ENCODE measurements around the gene CAMK2A.

The CAMK2A gene

DNA sequence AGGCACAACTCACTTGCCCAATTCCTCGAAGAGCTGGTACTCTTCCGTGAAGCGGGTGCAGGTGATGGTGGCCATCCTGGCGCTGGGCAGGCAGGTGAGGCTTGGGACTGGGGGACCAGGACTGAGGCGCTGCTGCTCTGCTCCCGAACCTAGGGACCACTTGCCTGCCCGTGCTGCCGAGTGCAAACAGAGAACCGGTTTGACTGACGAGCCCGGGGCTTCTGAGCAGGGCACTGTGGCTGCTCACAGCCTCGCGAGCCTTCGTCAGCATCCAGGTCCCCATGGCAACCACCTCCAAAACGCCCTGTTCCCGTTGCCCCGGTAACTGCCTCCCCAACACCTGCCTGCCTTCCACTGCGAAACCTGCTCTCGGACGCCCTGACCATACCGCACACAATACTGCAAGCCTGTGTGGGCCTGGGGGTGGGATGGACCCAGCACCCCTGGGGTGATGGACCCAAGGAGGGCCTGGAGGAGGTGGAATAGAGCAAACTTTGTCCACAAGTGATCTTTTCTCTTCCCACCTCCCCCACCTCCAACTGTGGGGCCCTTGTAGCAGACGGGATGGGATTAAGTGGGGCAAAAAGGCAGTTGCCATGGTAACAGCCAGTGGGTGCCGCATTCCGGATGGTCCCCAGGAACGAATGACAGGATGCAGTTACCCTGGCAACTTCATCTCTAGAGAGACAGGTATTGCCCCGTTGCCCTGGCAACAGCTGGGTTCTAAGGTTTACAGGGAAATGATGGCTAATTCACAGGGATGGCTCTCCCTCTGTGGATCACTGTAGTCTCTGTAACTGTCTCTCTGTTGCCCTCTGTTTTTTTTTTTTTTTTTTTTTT lies at the start of gene CAMK2A:
TSS of gene CAMK2A (minus strand) at position 223 of the 840 bp plus-strand sequence. CDS start at position 75, 148 bp downstream.
- no peak for DNase-seq

DNA sequence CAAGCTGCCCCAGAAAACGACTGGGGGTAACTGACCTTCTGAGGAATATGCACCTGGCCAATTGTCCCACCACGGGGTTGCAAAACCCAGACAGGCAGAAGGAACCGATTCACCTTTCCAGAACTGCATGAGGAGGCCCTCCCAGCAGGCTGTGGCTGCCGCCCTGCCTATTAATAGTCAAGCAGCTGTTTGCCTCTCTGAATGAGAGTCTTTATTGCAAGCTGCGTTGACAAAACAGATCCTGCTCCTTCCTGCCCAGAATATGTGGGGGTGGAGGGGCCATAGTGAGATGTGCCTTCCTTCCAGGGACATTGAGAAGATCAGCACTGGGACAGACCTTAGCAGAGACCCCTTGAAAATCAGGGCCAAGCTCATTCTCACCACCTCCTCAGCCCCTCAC lies 49.6 kb upstream of the CAMK2A start:
- no peak for DNase-seq

DNA sequence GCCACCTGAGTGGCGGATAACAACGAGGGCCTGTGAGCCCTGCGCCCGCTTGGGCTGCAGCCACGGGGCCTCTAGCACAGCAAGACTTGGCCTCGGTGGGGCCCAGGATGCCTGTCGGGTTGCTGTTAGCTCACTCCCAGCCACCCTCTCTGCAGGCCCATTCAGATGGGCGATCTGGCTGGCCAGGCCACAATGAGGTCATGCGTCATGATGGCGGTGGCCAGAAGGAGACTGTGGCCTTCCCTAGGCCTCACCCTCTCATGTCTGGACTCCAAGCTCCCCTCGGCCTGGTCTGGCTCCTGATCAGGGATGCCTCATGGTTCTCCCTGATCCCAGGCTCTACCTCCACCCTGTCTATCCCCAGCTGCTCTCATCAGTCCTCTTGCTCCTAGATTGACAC lies 49.0 kb upstream of the CAMK2A start:
- DNase-seq: no peak

DNA sequence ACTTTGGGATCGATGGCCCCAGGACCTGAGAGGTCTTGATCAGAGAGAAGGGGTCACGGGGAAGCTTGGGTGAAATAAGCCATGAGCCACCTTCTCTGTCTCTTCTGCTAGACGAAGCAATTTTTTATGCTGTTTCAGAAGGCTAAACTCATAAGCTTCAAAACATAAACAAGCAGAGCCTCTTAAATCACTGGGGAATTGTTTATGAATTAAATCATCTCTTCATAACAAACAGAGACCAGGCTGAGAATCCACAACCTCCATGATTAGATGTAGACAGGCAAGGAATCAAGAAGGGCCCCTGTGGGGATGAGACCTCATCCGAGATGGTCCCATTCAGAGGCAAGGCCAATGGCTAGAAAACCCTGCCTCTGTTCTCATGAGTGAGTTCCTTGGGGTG lies 46.2 kb upstream of the CAMK2A start:
- DNase-seq: no peak

DNA sequence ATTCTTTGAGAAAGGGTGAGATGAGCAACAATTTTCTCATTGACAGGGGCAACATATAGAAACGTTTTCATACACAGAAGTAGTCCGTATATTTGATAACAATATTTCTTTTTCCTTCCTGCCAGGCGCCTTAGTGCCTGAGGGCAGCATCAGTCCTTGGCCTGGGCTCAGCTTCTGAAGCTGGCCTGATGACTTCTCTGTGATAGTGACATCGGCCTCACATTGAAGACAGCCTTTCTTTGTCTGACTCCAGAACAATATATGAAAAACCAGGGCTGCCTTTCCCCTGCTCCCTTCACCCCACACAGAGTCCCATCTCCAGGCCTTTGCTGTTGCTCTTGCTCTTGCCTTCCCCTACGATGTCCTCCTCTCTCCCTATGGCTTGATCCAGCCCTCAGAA lies 43.8 kb upstream of the CAMK2A start:
- no peak for DNase-seq

DNA sequence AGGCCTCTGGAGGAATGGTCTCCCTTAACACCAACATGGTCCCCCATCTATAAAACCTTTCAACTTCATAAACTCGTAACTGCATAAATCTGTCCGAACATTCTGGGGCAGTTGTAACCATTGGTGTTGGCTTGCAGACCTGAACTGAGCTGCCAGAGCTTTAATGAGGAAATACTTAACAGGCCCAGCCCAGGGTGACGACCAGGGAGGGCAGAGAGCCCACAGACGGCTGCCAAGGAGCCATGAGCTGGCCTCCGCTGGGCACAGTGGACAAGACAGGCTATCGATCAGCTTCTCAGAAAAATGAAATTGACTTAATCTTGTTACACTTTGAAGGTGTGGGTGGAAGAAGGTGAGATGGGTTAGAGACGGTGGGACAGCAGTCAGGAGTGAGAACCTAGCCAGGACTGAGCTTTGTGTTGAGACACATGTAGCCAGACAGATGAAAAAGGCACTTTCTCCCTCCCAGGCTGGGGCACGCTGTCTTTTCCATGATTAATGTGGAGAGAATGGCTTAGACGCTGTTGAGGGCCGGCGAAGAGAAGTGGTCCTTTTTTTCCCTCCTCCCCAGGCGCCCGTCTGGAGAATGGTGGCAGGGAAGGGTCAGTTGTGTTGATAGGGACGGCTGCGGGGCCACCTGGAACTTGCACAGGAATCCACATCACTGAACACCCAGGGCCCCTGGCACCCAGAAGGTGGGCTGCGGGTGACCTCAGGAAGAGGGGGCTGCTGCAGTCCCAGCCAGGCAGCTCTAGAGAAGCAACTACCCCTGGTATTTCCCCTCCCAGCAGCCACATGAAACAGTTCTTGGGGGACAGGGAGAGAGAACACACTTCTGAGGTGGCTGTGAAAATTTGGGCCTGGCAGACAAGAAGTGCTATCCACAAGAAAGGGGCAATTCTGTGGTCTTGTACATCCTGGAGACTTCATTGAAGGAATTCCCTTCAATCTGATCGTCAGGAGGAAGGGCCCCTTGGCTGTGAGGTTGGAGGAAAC lies 40.6 kb upstream of the CAMK2A start:
- DNase-seq: no peak

DNA sequence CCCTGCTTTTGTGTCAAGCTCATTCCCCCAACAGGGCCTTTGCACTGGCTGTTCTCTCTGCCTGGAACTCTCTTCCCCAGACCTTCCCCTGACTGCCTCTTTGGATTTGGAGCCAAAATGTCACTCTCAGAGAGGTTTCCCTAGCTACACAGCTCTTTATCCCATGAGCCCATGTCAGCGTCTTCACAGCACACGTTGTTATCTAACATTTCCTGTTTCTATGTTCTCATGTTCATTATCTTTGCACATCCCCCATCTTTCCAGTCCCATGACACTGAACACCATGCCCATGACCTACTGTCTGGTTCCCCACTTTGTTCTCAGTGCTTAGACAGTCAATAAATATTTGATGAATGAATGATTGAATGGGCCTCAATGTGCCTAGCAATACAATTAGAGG lies 39.5 kb upstream of the CAMK2A start:
- no peak for DNase-seq

DNA sequence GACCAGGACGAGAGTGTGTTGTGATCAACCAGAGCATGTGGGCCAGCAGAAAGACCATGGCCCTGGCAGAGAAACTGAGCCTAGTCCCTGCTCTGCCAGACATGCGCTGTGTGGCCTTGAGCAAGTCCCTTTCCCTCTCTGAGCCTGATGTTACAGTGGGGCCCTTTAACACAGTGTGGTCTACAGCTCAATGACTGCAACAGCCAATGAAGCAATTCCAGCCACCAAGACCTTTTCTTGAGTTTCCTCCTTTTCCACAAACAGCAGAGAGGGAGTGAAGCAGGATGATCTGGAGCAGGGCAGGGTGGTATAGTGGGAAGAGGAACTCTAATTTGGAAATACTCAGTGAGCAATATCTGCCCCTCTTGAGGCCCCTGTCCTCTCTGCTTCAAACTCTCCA lies 38.9 kb upstream of the CAMK2A start:
- no peak for DNase-seq

DNA sequence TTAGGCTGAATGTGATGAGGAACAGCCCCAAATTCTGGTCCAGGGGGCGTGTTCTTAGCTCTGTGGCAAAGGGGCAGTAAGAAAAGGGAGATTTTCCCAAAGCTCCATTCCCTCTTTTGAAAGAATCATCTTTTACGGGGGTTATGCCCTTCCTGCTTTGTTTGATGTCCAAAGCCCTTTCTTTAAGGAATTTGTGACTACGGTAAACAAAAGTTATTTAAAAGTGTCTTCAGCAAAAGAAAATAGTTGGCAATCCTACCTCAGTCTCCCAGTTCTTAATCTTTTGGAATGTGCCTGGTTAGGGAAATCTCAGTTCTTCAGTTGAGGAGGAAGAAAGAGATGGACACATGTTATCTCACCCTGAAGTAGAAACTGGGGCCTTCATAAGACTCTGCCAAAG lies 37.6 kb upstream of the CAMK2A start:
- no peak for DNase-seq

DNA sequence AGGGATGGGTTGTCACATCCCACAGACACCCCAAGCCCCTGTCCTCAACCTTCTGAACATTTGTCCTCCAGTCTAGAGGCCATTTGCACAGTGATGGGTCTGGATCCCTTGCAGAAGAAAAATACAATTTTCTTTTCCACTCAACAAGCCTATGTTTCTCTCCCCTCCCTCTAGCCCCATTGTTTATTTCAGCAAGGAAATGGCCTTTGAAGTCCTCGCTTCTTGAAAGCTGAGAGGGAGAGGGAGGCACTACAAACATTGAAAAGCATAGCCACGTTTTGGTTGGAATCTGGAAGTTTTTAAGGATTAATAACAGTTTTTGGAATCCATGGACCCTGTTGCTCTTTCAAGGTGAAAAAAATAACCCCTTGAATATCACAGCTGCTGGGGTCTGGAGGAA lies 37.1 kb upstream of the CAMK2A start:
- no peak for DNase-seq

DNA sequence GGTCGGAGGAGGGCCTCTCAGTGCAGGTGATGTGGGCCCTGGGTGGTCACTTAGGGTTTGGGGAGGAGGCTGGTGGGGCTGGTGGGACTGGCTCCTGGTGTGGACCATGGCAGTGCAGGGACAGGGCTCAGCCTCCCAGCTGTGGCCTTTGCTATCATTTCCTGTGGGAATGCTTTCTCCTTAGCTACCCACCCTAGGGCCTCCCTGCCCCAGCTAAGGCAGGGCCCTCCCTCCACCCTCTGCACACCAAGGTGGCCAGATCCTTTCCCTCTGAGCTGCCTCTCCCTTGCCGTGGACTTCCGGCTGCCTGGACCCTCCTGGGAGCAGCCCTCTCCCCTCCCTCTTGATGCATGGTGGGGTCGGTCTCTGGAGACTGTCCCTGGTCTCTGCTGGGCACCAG lies 35.9 kb upstream of the CAMK2A start:
- no peak for DNase-seq

DNA sequence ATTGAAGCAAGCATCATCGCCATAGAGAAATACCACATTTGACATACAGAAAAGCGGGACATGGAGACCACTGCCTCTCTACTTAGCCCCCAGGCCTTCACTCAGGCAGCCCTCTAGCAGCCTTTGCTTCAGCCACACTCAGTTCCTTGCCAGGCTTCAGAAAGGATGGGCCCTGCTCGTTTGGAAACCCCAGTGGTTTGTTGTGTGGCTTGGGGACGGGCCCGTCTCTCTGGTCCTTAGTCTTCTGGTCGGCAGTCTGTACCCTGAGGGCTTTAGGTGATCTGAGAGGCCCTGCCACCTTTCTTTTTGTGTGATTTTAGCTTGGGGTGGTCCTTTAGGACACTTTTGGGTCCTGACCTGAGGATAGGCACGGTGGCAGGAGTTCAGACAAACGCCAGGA lies 34.2 kb upstream of the CAMK2A start:
- no peak for DNase-seq

DNA sequence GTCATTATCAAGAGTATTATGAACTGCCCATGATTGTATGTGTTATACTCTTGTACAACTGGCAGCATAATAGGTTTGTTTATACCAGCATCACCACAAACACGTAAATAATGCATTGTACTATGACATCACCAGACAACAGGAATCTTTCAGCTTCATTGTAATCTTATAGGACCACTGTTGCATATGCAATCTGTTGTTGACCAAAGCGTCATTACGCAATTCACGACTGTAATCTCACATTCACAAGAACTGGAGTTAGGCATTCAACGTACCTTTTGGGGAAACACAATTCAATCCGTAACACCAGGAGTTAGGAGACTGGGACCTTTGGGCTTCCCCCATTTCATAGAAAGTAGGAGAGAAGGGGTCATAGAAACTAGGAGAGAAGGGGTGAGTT lies 33.5 kb upstream of the CAMK2A start:
- no peak for DNase-seq

DNA sequence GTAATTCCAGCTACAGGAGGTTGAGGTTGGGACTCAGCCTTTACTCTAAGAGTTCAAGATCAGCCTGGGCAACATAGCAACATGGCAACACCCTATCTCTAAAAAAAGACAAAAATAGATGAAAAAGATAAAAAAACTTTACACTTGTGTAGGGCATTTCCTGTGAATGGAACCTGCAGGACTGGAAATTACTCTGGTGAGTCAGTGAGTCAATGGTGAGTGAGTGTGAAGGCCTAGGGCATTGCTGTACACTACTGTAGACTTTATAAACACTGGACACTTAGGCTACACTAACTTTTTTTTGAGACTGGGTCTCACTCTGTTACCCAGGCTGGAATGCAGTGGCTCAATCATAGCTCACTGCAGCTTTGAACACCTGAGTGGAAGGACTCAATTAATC lies 32.6 kb upstream of the CAMK2A start:
- DNase-seq: no peak

DNA sequence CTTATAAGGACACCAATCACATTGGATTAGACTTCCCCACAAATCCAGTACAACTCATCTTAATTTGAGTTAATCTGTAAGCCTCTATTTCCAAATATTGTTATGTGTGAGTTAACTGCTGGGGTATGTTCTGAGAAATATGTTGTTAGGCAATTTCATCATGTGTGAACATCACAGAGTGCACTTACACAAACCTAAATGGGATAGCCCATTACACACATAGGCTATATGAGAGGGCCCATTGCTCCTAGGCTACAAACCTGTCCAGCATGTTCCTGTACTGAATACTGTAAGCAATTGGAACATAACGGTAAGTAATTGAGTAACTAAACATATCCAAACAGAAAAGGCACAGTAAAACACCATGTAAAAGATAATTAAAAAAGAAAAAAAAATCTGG lies 32.2 kb upstream of the CAMK2A start:
- no peak for DNase-seq

DNA sequence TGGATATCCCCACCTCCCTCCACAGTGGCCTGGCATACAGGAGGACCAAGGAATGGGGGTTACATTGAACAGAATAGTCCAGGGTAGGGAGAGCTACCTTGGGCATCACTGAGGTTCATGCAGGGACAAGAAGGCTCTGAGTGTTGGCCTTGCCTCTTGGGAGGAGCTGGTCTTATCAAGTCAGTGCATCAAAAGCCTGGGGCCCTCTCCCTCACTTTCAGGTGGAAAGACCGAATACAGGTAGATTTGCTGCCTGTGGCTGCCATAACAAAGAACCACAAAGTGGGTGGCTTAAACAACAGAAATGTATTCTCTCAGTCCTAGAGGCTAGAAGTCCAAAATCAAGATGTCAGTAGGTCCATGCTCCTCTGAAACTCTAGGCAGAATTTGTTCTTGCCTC lies 31.6 kb upstream of the CAMK2A start:
- no peak for DNase-seq

DNA sequence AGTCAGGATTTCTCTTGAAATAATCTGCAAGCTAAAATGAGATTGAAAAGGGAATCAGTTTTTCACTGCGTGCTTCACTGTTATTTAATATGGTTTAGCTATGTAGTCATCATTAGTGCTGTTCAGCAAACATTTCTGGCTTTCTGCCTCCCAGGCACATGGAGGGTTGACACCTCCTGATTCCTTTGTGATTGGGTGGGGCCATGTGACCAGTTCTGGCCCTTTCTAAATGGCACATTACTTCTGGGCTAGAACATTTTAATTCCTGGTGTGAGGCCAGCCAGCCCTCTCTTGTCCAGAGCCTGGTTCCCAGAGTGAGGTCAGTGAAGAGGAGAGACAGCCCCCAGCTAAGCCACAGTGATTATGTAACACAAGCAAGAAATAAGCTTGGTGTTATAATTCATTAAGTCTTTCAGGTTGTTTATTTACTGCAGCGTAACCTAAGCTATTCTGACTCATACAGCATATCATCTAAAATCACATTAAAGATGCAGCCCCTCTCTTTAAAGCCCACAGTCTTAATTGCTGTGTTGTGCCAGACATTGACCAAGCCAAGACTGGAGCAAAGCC lies 30.6 kb upstream of the CAMK2A start:
- DNase-seq: no peak

DNA sequence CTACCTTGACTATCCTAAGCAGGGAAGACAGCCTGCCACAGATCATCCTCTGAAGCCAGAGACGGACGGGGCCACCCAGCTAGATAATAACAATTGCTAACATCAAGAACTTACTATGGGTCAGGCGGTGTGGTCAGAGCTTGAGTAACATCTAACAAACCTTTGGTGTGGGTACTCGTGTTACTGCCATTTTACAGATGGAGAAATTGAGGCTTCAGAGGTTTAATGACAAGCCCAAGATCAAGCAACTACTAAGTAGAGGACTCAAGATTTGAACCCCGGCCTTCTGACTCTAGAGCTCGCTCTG lies 29.9 kb upstream of the CAMK2A start:
- no peak for DNase-seq

DNA sequence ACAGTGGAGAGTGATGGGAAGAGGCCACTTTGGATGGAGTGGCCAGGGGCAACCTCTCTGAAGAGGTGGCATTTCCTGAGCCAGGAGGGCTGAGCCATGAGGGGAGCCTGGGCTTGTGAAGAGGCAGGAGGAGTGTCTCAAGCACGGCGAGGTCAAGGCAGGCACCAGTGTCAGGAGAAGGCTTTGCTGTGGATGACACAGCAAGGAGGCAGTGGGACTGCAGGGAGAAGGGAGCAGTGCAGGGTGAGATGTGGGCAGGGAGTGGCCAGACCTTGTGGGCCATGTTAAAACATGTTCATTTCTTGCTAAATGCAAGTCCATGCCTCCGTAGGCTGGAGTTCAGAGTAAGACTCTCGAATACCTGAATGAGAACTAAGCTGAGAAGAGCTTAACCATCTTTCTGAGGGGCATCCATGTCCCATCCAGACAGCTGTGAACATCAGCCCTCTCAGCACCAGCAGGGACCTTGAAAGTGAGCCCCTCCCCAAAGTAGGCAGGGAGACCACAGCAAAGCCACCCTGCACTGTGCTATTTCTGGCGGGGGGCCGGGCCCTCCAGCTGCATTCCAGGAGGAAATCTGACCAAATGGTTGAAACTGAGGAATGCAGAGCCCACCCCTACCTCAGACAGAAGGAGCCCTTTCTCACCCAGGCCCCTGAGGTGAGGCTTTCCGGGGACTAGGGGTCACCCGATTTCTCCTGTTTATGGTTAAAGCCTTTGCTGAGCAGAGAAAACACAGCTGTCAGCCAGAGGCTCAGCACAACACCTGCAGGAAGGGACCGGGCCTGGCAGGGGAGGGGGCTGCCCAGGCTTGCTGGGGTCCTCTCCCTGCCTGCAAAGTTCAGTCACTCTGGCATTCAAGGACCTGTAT lies 29.3 kb upstream of the CAMK2A start:
- DNase-seq: no peak

DNA sequence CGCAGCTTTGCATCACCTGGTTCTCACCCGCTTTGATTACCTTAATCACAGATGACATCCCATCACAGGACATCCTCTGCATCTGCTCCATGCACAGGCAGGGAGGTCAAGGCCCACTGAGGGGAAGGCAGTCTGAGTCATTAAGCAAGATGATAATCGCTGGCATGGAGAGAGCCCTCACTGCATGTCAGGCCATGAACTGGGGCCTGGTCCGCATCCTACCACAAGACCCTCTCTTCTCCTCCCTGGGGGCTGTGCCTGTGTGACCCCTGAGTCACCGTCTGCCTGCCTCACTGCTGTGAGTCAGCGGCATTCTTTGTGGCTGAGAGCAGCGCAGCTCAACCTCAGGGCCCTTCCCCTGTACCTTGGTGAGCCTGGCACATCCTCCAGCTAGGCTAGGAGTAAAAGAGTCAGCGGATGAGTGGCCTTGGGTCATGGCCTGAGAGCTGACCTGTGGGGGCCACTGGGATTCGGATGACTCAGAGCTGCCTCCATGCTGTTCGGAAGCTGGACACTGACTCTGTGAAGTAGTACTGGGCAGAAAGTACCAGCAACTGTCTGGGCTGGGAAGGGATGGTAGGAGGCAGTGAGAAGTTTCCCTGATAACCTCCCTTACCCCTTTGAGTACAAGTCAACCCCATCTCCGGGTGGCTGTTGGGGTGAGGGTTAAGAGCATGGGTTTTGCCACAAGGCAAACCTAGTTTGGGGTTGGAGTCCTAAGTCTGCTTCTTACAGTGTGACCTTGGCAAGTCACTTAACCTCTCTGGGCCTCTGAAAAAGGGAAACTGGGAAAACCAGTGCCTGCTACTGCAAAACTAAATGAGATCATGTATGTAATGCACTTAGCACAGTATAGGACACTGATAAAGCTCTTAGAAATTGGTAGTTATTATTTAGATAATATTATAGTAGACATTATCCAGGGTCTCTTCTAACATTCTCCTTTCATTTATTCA lies 27.8 kb upstream of the CAMK2A start:
- DNase-seq: no peak

DNA sequence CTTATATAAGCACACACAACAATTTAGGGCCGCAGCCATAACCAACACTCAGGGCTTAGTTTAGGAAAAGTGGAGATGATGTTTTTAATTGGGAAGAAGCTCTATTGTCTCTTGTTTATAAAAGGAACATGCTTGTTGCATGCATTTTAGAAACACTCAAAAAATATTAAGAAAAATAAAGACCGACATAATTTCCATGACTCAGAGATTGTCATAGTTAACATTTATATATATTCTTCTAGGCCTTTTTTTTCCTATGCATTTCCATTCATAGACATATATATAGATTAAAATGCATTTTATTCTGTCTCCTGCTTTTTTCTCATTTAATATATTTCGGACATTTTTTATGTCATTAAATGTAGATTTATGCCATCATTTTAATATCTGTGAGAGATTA lies 26.7 kb upstream of the CAMK2A start:
- DNase-seq: no peak

DNA sequence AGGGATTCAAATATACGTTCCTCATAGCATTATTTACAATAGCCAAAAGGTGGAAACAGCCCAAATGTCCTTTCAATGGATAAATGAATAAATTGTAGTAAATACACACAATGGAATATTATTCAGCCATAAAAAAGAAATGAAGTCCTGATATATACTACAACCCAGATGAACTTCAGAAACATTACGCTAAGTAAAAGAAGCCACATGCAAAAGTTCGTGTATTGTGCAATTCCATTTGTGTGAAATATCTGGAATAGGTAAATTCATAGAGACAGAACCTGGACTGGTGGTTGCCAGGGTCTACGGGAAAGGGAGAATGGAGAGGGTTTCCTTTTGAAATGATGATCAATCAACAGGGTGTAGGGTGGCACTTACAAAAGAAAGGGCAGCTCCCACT lies 25.7 kb upstream of the CAMK2A start:
- no peak for DNase-seq
